Dedifferentiated amniotic fluid mesenchymal stem cell (primary cell): ENCODE measurements around the gene FSD1.
"Not testable (repeated sequence)": the region's sequence is repeated elsewhere in the genome, so short reads cannot be mapped to it uniquely, and the experiment has no call there.

ENCODE experiments used
- DNase-seq: peaks from one replicate; pipeline ENCODE4 v3.0.0-alpha.2; 2016; ENCODE audit errors: extremely low spot score

FSD1 gene

GRCh38 chr19:4304538-4305256 is at the start of gene FSD1:
FSD1 (plus strand) TSS chr19:4304598; CDS start chr19:4304747, 149 bp downstream.
- DNase-seq = no peak

GRCh38 chr19:4256563-4256962 is 47.8 kb upstream of the FSD1 start:
- no peak for DNase-seq

- no peak for DNase-seq
Measured at GRCh38 chr19:4257025-4257424, 47.4 kb upstream of the FSD1 start.

GRCh38 chr19:4258181-4258580 is 46.2 kb upstream of the FSD1 start:
- DNase-seq = no peak

GRCh38 chr19:4260613-4261191 is 43.7 kb upstream of the FSD1 start:
- DNase-seq = no peak

GRCh38 chr19:4264812-4265211 is 39.6 kb upstream of the FSD1 start:
- DNase-seq = no peak

GRCh38 chr19:4266253-4267000 is 38.0 kb upstream of the FSD1 start:
- no peak for DNase-seq

GRCh38 chr19:4267101-4267900 is 37.1 kb upstream of the FSD1 start:
- no peak for DNase-seq

- DNase-seq = no peak
Measured at GRCh38 chr19:4267901-4268815, 36.2 kb upstream of the FSD1 start.

- no peak for DNase-seq
Measured at GRCh38 chr19:4268816-4269430, 35.5 kb upstream of the FSD1 start.

GRCh38 chr19:4272894-4273293 is 31.5 kb upstream of the FSD1 start:
- DNase-seq = no peak

- DNase-seq = not testable (repeated sequence)
Measured at GRCh38 chr19:4274321-4274686, 30.1 kb upstream of the FSD1 start.

GRCh38 chr19:4277191-4277696 is 27.2 kb upstream of the FSD1 start:
- no peak for DNase-seq

- no peak for DNase-seq
Measured at GRCh38 chr19:4278010-4278409, 26.4 kb upstream of the FSD1 start.

GRCh38 chr19:4278419-4279266 is 25.8 kb upstream of the FSD1 start, which contains the start of gene SHD:
SHD (plus strand) TSS chr19:4279266; CDS start chr19:4280064, 798 bp downstream.
- no peak for DNase-seq

GRCh38 chr19:4279267-4279529 is 25.2 kb upstream of the FSD1 start:
- no peak for DNase-seq

- DNase-seq = no peak
Measured at GRCh38 chr19:4279530-4280422, 24.6 kb upstream of the FSD1 start.

- DNase-seq = no peak
Measured at GRCh38 chr19:4284176-4284958, 20.0 kb upstream of the FSD1 start.
